GM12864 (cell line): ENCODE results near the gene SERPINA3.
"Not testable (repeated sequence)": the region's sequence is repeated elsewhere in the genome, so short reads cannot be mapped to it uniquely, and the experiment has no call there.

Source experiments
- DNase-seq: peaks from one replicate; pipeline ENCODE4 v3.0.0-alpha.2; 2011; ENCODE audit warnings: low read depth
- H3K4me3 ChIP-seq: 2 replicates; pipeline ENCODE4 v1.5.1; 2011; ENCODE audit warnings: mild to moderate bottlenecking, low read depth, low read length, control low read depth
- TF ChIP-seq, protein P1 (sequence below): IDR thresholded peaks from 2 replicates; pipeline ENCODE4 v1.5.1; 2011; ENCODE audit warnings: low read depth, mild to moderate bottlenecking, moderate library complexity, low read length, control low read depth, inconsistent platforms; ENCODE audit errors: missing control alignments

Gene SERPINA3

DNA sequence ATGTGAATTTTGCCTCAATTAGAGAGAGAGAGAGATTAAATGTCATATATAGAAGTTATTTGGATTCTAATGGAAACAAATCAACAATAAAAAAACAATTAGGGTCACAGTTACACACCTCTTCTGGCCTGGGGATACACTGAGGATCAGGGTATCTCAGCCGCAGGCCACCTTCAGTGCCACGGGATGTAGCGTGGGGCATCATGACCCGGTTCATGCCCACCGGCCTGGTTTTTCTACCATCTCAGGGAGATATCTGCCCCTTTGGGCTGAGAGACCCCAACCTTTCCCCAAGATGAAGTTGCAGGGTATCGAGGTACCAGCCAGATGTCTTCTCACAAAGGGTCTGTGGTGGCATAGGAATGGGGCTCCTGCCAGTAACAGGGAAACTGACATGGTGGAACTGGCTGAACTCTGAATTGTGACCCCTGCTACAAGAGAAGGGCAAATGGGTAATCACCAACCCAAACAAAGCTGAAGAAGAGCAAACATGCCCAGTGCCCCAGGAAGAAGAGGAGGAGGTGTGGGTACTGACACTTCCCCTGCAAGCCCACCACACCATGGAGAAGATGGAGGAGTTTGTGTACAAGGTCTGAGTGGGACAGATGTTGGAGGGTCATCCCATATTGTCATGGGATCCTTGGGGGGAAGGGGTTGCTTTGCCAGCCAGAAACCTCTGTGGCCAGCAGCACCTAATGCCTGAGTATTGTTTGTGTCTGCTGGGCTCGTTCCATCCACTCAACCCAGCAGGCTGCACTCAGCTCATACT is 19.5 kb downstream of the SERPINA3 start:
- no peak for DNase-seq
- no peak overlapping the region for H3K4me3 ChIP-seq
- TF ChIP-seq, protein P1, sequence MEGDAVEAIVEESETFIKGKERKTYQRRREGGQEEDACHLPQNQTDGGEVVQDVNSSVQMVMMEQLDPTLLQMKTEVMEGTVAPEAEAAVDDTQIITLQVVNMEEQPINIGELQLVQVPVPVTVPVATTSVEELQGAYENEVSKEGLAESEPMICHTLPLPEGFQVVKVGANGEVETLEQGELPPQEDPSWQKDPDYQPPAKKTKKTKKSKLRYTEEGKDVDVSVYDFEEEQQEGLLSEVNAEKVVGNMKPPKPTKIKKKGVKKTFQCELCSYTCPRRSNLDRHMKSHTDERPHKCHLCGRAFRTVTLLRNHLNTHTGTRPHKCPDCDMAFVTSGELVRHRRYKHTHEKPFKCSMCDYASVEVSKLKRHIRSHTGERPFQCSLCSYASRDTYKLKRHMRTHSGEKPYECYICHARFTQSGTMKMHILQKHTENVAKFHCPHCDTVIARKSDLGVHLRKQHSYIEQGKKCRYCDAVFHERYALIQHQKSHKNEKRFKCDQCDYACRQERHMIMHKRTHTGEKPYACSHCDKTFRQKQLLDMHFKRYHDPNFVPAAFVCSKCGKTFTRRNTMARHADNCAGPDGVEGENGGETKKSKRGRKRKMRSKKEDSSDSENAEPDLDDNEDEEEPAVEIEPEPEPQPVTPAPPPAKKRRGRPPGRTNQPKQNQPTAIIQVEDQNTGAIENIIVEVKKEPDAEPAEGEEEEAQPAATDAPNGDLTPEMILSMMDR: no peak

DNA sequence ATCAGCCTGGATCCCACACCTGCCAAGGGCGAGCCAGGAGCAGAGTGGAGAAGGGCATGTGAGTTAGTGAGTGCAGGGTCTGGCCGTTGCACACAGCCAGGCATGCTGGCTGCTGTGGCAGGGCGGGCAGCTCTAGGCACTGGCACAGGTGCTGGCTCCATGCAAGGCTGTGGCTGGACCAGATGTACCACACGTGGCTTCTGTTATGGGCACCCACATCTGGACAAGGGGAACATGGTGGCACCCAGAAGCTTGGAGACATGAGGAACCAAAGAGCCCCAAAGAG is 20.1 kb downstream of the SERPINA3 start:
- no peak for DNase-seq
- TF ChIP-seq, protein P1: no peak

DNA sequence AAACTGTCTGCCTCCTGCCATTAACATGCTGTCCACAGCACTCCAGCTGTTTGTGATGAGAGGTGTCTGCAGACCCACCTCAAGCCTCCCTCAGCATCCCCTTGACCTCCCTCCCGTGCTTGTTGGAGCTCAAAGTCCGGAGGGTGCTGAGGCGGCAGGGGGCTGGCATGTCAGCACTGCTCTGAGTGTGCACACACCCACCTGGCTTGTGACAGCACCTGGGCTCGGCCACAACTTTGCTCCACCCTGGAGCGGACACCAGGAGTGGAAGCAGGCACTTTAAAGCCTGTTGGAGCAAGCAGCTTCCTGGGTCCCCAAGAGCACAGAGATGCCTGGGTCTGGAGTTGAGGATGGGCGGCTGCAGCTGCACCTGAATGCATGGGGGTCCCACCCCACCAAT is 20.9 kb downstream of the SERPINA3 start:
- TF ChIP-seq, protein P1: no peak
- no peak for DNase-seq
- H3K4me3 ChIP-seq: no peak overlapping the region

More for the DNA sequence above, 20.1 kb downstream of the SERPINA3 start:
- no peak overlapping the region for H3K4me3 ChIP-seq

DNA sequence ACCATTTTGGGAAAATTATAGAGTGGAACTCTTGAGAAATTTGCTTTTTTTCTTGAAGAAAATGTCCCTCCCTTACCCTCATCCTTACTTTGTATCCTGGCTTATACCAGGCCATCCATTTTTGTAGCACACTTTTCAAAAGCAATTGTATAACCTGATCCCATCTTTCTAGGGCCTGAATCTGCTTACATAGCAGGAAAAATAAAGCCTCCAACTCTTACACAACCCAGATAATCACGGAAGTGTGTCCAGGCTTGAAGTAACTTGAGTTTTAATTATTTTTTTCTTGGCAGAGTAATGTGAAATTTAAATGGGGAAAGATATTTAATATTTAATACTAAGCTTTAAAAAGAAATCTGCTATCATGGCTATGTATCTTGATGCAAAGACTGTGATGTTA is 23.0 kb downstream of the SERPINA3 start:
- no peak for DNase-seq
- no peak overlapping the region for H3K4me3 ChIP-seq
- TF ChIP-seq, protein P1: no peak

DNA sequence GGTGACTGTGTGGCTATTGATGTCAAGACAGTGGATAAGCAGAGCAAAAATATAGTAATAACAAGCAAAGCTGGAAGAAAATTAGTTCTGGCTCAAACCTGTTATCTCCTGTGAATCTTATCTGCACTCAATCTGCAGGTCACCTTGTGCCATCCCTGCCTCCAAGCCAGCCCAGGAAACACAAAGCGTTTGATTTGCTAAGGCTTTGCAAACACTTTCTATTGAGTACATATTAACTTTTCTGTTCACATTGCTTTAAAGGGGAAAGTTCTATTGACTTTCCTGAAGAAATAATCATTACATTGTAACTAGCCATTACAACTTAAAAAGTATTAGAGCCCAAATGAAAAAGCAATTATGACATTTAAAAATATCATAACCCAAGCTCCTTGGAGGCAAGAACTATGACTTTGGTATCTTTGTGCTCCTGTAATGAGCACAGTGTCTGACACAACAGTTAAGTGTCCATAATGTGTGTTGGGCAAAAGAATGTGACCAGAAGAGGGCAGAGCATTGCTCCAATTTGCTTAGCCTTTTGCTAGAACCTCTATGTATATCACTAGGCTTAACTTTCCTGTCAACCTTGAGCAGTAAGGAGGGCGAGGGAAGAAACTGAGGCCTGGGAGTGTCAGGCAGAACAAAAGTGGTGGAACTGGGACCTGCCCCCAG is 24.7 kb downstream of the SERPINA3 start:
- no peak overlapping the region for H3K4me3 ChIP-seq
- TF ChIP-seq, protein P1: peak; percentile 18
- no peak for DNase-seq

DNA sequence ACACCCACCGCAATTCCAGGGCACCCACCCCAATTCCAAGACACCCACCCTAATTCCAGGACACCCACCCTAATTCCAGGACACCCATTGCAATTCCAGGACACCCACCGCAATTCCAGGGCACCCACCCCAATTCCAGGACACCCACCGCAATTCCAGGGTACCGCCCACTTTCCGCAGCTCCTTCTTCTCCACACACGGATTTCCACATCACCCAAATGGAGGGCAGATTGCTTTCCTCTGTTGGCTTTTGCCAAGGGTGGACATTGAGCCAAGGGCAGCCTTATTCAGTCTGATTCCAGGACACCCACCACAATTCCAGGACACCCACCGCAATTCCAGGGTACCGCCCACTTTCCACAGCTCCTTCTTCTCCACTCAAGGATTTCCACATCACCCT is 25.6 kb downstream of the SERPINA3 start:
- not testable (repeated sequence) for DNase-seq, H3K4me3 ChIP-seq

DNA sequence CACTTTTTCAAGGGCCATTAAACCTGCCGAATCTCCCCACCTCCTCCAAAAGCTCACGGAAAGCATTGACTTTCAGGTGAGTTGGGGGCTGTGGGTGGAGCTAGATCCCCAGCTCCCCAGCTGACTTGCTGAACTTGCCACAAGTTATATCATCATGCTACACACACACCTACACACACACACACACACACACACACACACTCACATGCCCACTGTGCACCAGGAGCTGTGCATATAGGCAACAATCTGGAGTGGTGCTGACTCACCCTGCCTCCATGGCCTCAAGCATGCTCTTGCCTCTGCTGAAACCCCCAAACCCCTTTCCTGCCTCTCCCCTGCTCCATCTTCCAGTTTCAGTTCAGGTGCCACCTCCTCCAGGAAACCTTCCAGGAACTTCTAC is 26.1 kb downstream of the SERPINA3 start:
- no peak overlapping the region for H3K4me3 ChIP-seq
- no peak for DNase-seq
- TF ChIP-seq, protein P1: no peak
